Measurements from ENCODE around the gene IRS2. TPM values are rescaled to one million over a fixed set of nuclear protein-coding genes. Genes with fewer than 3 reads are reported as not detected.

The IRS2 gene
- total and polyA plus RNA-seq, 9 donors: 14.6 to 40.9 (median 26.6) TPM

- no peak for DNase-seq
- no peaks in the 10 kb centered on the region for H3K36me3 ChIP-seq
- no peak for TF ChIP-seq EP300 (IDR thresholded peaks at IDR 0.05)
- TF ChIP-seq CTCF (IDR thresholded peaks at IDR 0.05): no peak
- no peaks in the 10 kb centered on the region for H3K9me3 ChIP-seq
- no peak overlapping the region for H3K27ac ChIP-seq
- 85 to 89% (median 85%) methylated on average over 3 of the region's 3 CpGs for WGBS, 3 donors
- H3K27me3 ChIP-seq: no peaks in the 10 kb centered on the region
- no peaks in the 10 kb centered on the region for H3K4me1 ChIP-seq (ENCODE audit: insufficient read depth)
- intact Hi-C loops (cut with DNase I): no loop called here
- no peak overlapping the region for H3K4me3 ChIP-seq
Observed at GRCh38 chr13:109807345-109807744, 21.0 kb upstream of the IRS2 start.

- DNase-seq: no peak
- TF ChIP-seq CTCF (IDR thresholded peaks at IDR 0.05) (no peak), POLR2A (IDR thresholded peaks at IDR 0.05) (no peak), EP300 (IDR thresholded peaks at IDR 0.05) (no peak)
- 78 to 82% (median 81%) methylated on average over 9 of the region's 9 CpGs for WGBS, 3 donors
Observed at GRCh38 chr13:109804654-109805053, 18.3 kb upstream of the IRS2 start.

GRCh38 chr13:109803825-109804224, 17.4 kb upstream of the IRS2 start:
- WGBS, 3 donors: 92 to 93% (median 92%) methylated on average over 1 of the region's 1 CpG
- H3K27me3 ChIP-seq: no peaks in the 10 kb centered on the region
- no peak for TF ChIP-seq POLR2A (IDR thresholded peaks at IDR 0.05)
- no peak for TF ChIP-seq CTCF (IDR thresholded peaks at IDR 0.05)
- no peak for TF ChIP-seq EP300 (IDR thresholded peaks at IDR 0.05)

More at GRCh38 chr13:109804654-109805053, 18.3 kb upstream of the IRS2 start:
- H3K36me3 ChIP-seq: no peaks in the 10 kb centered on the region
- intact Hi-C loops (cut with DNase I): no loop called here
- H3K27me3 ChIP-seq: no peaks in the 10 kb centered on the region
- H3K9me3 ChIP-seq: no peaks in the 10 kb centered on the region
- no peaks in the 10 kb centered on the region for H3K4me1 ChIP-seq (ENCODE audit: insufficient read depth)
- no peak overlapping the region for H3K4me3 ChIP-seq
- H3K27ac ChIP-seq: no peak overlapping the region

GRCh38 chr13:109802936-109803335, 16.6 kb upstream of the IRS2 start:
- intact Hi-C loops (cut with DNase I): no loop called here
- Histone ChIP-seq H3K4me1 (ENCODE audit: insufficient read depth) (no peaks in the 10 kb centered on the region), H3K9me3 (no peaks in the 10 kb centered on the region), H3K36me3 (no peaks in the 10 kb centered on the region), H3K27ac (no peak overlapping the region), H3K4me3 (no peak overlapping the region), H3K27me3 (no peaks in the 10 kb centered on the region)
- TF ChIP-seq EP300 (IDR thresholded peaks at IDR 0.05) (no peak), CTCF (IDR thresholded peaks at IDR 0.05) (no peak), POLR2A (IDR thresholded peaks at IDR 0.05) (no peak)
- whole genome bisulfite sequencing, 3 donors: 69 to 80% (median 72%) methylated on average over 4 of the region's 4 CpGs
- DNase-seq: no peak

More at GRCh38 chr13:109803825-109804224, 17.4 kb upstream of the IRS2 start:
- no peak overlapping the region for H3K27ac ChIP-seq
- H3K4me1 ChIP-seq (ENCODE audit: insufficient read depth): no peaks in the 10 kb centered on the region
- no peaks in the 10 kb centered on the region for H3K36me3 ChIP-seq
- no peak for DNase-seq
- no peaks in the 10 kb centered on the region for H3K9me3 ChIP-seq
- intact Hi-C loops (cut with DNase I): no loop called here
- H3K4me3 ChIP-seq: no peak overlapping the region
